Naive thymus-derived CD8-positive, alpha-beta T cell (primary cell): ENCODE measurements around the gene GC. TPM values are rescaled to one million over a fixed set of nuclear protein-coding genes. Genes with fewer than 3 reads are reported as not detected.

ENCODE experiments used
- ATAC-seq, 2 donors: fragments of 150-1000 bp; cut with Tn5 transposase in 1 of 2; sonication (Bioruptor Pico), chemical (Tn5 transposase) in 1 of 2; 1 replicate in 1 of 2; 2 replicates in 1 of 2; pipeline ENCODE4 v1.10.0; 2021; ENCODE audit warnings: mild to moderate bottlenecking in 2 of 2, moderate library complexity in 2 of 2
- POLR2A ChIA-PET: fragments of 350-600 bp; sonication (Branson Sonifier 250); formaldehyde crosslinking; loops from one replicate; lab custom pipeline; 2021; ENCODE audit warnings: antibody characterized with exemption; lab: Charles Lee
- DNase-seq, 10 donors: peaks; one replicate each; pipeline versions ENCODE4 v3.0.0 to v3.0.0-alpha.2; 2020 to 2022
- H3K27ac Mint-ChIP-seq, 10 donors: one replicate each; pipeline ENCODE4 v1.8.0; 2020 to 2022; ENCODE audit warnings: mild to moderate bottlenecking in 10 of 10, mixed read lengths in 10 of 10, moderate library complexity in 4 of 10, inconsistent platforms in 1 of 10
- H3K27me3 Mint-ChIP-seq, 5 donors: one replicate each; pipeline ENCODE4 v1.8.0; 2021 to 2022; ENCODE audit warnings: mixed read lengths in 5 of 5
- H3K36me3 Mint-ChIP-seq, 3 donors: one replicate each; pipeline ENCODE4 v1.8.0; 2020 to 2022; ENCODE audit warnings: mixed read lengths in 3 of 3, mild to moderate bottlenecking in 2 of 3, inconsistent platforms in 1 of 3
- H3K4me1 Mint-ChIP-seq, 4 donors: one replicate each; pipeline ENCODE4 v1.8.0; 2021 to 2022; ENCODE audit warnings: mixed read lengths in 4 of 4
- H3K4me3 Mint-ChIP-seq, 10 donors: one replicate each; pipeline ENCODE4 v1.8.0; 2020 to 2022; ENCODE audit warnings: mild to moderate bottlenecking in 10 of 10, mixed read lengths in 10 of 10, moderate library complexity in 6 of 10, inconsistent platforms in 1 of 10
- H3K9me3 Mint-ChIP-seq, 9 donors: one replicate each; pipeline ENCODE4 v1.8.0; 2020 to 2022; ENCODE audit warnings: mixed read lengths in 9 of 9, mild to moderate bottlenecking in 3 of 9, inconsistent platforms in 1 of 9, moderate library complexity in 1 of 9
- polyA plus RNA-seq, 3 donors: library from polyadenylated mRNA; unstranded; fragments of 300-500 nt; fragmentation: Illumina TruSeq; gene quantifications; one replicate each; pipeline ENCODE4 v1.2.3, GENCODE V29; 2021
- total RNA-seq, 8 experiments: library from RNA in 2 of 8; stranded (reverse) in 2 of 8; gene quantifications; one replicate each; pipeline ENCODE4 v1.2.3 and lab custom pipeline; 2021 to 2026

Gene GC
- total and polyA plus RNA-seq, 5 experiments from 2014 or later: not detected

DNA sequence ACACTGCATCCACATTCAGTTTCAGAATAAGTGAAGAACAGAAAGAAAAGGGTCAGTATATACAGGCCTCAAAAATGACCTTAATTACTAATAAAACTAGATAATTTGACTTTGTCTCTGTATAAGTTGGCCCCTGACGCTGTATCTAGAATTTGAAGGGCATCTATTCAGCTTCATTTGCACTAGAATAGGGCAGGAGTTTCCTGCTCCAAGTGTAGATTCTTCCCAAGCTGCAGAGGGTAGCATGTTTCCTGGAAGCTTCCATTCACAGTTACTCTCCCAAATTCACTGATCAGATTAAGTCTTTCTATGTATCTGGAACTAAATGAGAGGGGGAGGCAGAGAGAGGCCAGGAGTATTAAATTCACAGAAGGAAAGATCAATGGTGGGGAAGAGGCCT lies 90.9 kb downstream of the GC start:
- no peaks in the 10 kb centered on the region for H3K9me3 Mint-ChIP-seq

DNA sequence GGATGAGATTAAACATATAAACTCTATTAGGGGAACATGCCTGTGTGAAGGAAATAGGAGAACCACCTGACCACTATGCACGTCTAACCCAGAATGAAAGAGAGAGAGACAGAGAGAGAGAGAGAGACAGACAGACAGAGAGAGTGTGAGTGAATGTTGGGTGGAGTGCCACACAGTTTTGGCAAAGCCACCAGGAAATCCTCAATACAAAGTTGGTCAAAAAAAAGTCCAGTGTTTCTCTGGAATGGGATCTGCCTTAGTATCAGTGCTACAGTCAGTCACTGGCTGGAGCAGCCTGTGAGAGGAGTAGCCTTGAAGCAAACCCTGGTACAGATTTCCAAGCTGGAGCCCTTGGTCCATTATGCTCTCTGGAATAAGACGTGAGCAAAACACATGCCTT lies 91.7 kb downstream of the GC start:
- H3K4me3 Mint-ChIP-seq: no peak overlapping the region
- no peaks in the 10 kb centered on the region for H3K4me1 Mint-ChIP-seq
- DNase-seq: no peak
- no peak overlapping the region for H3K27ac Mint-ChIP-seq
- no peaks in the 10 kb centered on the region for H3K36me3 Mint-ChIP-seq
- H3K27me3 Mint-ChIP-seq: peaks cover 16 to 34% (median 31%) of the 10 kb centered on the region in 5 donors
- ATAC-seq: no peak
- POLR2A ChIA-PET: no interaction called here
- H3K9me3 Mint-ChIP-seq: no peaks in the 10 kb centered on the region

More for the DNA sequence above, 90.9 kb downstream of the GC start:
- ATAC-seq (no peak), DNase-seq (no peak)
- Mint-ChIP-seq H3K27ac (no peak overlapping the region), H3K4me1 (no peaks in the 10 kb centered on the region), H3K36me3 (no peaks in the 10 kb centered on the region), H3K4me3 (no peak overlapping the region), H3K27me3 (peaks cover 14 to 33% (median 27%) of the 10 kb centered on the region in 5 donors)
- POLR2A ChIA-PET: no interaction called here

Other genes starting within 250 kb of the GC start
- not detected for gene NPFFR2, start 247.9 kb upstream of the GC start, total RNA-seq
- gene NPFFR2, start 247.9 kb upstream of the GC start, polyA plus RNA-seq: not detected